ENCODE results near the gene NECTIN4.
A peak's percentile ranks its signal among the peaks of the same experiment; 100 is the strongest.

Gene NECTIN4

GRCh38 chr1:161082996-161083747 lies 6.2 kb downstream of the NECTIN4 start:
- peak overlapping the region; percentile 65 to 80 for H3K27ac ChIP-seq (ENCODE audit: low read depth in 2 of 2, low read length in 2 of 2)
- peak overlapping the region; percentile 14 to 38 for H3K9ac ChIP-seq (ENCODE audit: low read depth in 1 of 2, low read length in 2 of 2)
- H3K27me3 ChIP-seq (ENCODE audit: control insufficient read depth in 2 of 2, insufficient read depth in 2 of 2, low read length in 2 of 2), result no peaks in the 10 kb centered on the region
- H3K4me3 ChIP-seq (ENCODE audit: low read length in 2 of 2), result no peak overlapping the region
- no peaks in the 10 kb centered on the region for H3K9me3 ChIP-seq (ENCODE audit: control insufficient read depth in 2 of 2, low read length in 2 of 2)
- H3K36me3 ChIP-seq (ENCODE audit: control insufficient read depth in 2 of 2, insufficient read depth in 2 of 2, low read length in 2 of 2), result no peaks in the 10 kb centered on the region
- peaks cover 12 to 43% of the 10 kb centered on the region in 2 donors for H3K4me1 ChIP-seq (ENCODE audit: control insufficient read depth in 2 of 2, insufficient read depth in 2 of 2, low read length in 2 of 2)

- peaks cover 12 to 41% of the 10 kb centered on the region in 2 donors for H3K4me1 ChIP-seq (ENCODE audit: control insufficient read depth in 2 of 2, insufficient read depth in 2 of 2, low read length in 2 of 2)
- peak overlapping the region in 1 of 2 donors; percentile 80 for H3K27ac ChIP-seq (ENCODE audit: low read depth in 2 of 2, low read length in 2 of 2)
- H3K27me3 ChIP-seq (ENCODE audit: control insufficient read depth in 2 of 2, insufficient read depth in 2 of 2, low read length in 2 of 2), result no peaks in the 10 kb centered on the region
These were observed 6.9 kb downstream of the NECTIN4 start for GRCh38 chr1:161082483-161082882.

GRCh38 chr1:161081519-161081918 lies 7.8 kb downstream of the NECTIN4 start:
- Histone ChIP-seq H3K9me3 (ENCODE audit: control insufficient read depth in 2 of 2, low read length in 2 of 2) (no peaks in the 10 kb centered on the region), H3K36me3 (ENCODE audit: control insufficient read depth in 2 of 2, insufficient read depth in 2 of 2, low read length in 2 of 2) (no peaks in the 10 kb centered on the region), H3K27me3 (ENCODE audit: control insufficient read depth in 2 of 2, insufficient read depth in 2 of 2, low read length in 2 of 2) (no peaks in the 10 kb centered on the region)

More at GRCh38 chr1:161082483-161082882, 6.9 kb downstream of the NECTIN4 start:
- Histone ChIP-seq H3K9ac (ENCODE audit: low read depth in 1 of 2, low read length in 2 of 2) (no peak overlapping the region), H3K36me3 (ENCODE audit: control insufficient read depth in 2 of 2, insufficient read depth in 2 of 2, low read length in 2 of 2) (no peaks in the 10 kb centered on the region), H3K4me3 (ENCODE audit: low read length in 2 of 2) (no peak overlapping the region), H3K9me3 (ENCODE audit: control insufficient read depth in 2 of 2, low read length in 2 of 2) (no peaks in the 10 kb centered on the region)

DNA sequence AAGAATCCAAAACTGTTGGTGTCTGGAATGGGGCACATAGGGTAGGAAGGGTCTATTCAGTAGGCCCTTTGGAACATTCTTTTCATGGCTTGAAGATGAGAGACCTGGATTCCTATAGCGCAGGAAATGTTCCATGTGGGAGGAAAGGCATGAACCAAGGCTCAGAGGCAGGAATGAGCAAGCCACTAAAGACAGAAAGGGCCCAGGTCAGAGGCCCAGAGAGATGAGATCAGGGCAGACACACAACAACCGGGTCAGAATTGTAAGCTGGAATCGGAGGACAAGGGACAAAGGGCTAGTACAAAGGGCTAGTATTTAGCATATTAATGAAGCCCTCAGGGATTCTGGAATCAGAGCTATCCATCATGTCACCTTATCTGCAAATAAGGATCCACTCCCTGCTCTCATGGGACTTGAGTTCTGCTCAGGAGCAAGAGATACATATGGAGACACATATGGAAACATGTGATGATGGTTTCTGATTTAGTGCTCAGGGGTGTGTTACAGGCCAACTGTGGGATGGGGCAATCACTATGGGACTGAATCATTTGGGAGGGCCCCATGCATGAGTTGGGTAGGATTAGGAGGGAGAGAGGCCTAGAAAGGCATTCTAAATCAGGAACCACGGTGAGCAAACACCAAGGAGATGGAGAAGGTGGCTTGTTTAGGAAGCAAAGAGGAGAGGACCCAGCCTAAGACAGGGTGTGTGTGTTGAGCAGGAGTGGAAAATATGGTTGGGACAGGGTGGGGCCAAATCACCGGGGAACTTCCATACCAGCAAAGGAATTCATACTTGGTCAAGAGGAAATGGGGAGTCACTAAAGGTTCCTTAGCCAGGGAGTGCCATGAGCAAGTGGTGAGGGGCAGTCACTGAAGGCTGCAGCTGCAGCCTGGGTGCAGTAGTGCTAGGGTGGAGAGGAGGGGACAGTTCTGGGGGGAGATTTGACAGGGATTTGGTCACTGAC lies 8.6 kb downstream of the NECTIN4 start:
- Histone ChIP-seq H3K9me3 (ENCODE audit: control insufficient read depth in 2 of 2, low read length in 2 of 2) (no peaks in the 10 kb centered on the region), H3K27ac (ENCODE audit: low read depth in 2 of 2, low read length in 2 of 2) (no peak overlapping the region), H3K4me1 (ENCODE audit: control insufficient read depth in 2 of 2, insufficient read depth in 2 of 2, low read length in 2 of 2) (peaks cover 5 to 24% of the 10 kb centered on the region in 2 donors), H3K36me3 (ENCODE audit: control insufficient read depth in 2 of 2, insufficient read depth in 2 of 2, low read length in 2 of 2) (no peaks in the 10 kb centered on the region), H3K9ac (ENCODE audit: low read depth in 1 of 2, low read length in 2 of 2) (no peak overlapping the region), H3K27me3 (ENCODE audit: control insufficient read depth in 2 of 2, insufficient read depth in 2 of 2, low read length in 2 of 2) (no peaks in the 10 kb centered on the region), H3K4me3 (ENCODE audit: low read length in 2 of 2) (no peak overlapping the region)

More at GRCh38 chr1:161081519-161081918, 7.8 kb downstream of the NECTIN4 start:
- Histone ChIP-seq H3K27ac (ENCODE audit: low read depth in 2 of 2, low read length in 2 of 2) (no peak overlapping the region), H3K9ac (ENCODE audit: low read depth in 1 of 2, low read length in 2 of 2) (no peak overlapping the region), H3K4me1 (ENCODE audit: control insufficient read depth in 2 of 2, insufficient read depth in 2 of 2, low read length in 2 of 2) (peaks cover 10 to 32% of the 10 kb centered on the region in 2 donors), H3K4me3 (ENCODE audit: low read length in 2 of 2) (no peak overlapping the region)

DNA sequence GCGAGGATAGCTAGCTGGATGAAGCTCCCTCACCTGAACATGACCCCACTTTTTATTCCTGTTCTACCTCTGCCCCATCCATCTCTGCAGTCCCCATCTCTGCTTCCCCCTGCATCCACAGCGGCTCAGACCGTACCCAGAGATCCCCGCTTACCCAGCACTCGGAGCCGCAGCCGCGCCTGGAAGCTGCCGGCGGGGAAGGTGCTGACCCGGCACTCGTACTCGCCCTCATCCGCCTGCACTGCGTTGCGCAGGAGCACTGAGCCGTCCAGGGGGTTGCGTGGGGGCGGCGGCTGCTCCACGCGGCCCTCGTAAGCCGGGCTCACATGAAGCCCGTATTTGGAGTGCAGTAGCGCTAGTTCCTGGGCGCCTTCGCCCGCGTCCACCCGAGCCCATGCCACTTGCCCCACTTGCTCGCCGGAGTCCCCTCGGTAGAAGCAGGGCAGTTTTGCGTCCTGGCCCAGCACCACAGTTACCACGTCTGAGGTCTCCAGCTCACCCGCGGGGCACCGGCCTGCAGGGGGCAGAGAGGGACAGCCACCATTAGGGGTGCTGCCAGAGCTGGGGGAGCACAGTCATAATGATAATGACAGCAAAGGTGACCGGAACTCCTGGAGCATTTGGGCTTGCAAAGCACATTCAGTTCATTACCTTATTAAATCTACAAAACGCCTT lies 9.8 kb downstream of the NECTIN4 start:
- H3K9me3 ChIP-seq (ENCODE audit: control insufficient read depth in 2 of 2, low read length in 2 of 2), result no peaks in the 10 kb centered on the region
- peaks cover 5 to 23% of the 10 kb centered on the region in 2 donors for H3K4me1 ChIP-seq (ENCODE audit: control insufficient read depth in 2 of 2, insufficient read depth in 2 of 2, low read length in 2 of 2)
- H3K4me3 ChIP-seq (ENCODE audit: low read length in 2 of 2), result no peak overlapping the region
- H3K27me3 ChIP-seq (ENCODE audit: control insufficient read depth in 2 of 2, insufficient read depth in 2 of 2, low read length in 2 of 2), result no peaks in the 10 kb centered on the region
- H3K27ac ChIP-seq (ENCODE audit: low read depth in 2 of 2, low read length in 2 of 2), result no peak overlapping the region
- peaks cover 0 to 3% of the 10 kb centered on the region in 2 donors for H3K36me3 ChIP-seq (ENCODE audit: control insufficient read depth in 2 of 2, insufficient read depth in 2 of 2, low read length in 2 of 2)
- H3K9ac ChIP-seq (ENCODE audit: low read depth in 1 of 2, low read length in 2 of 2), result no peak overlapping the region

DNA sequence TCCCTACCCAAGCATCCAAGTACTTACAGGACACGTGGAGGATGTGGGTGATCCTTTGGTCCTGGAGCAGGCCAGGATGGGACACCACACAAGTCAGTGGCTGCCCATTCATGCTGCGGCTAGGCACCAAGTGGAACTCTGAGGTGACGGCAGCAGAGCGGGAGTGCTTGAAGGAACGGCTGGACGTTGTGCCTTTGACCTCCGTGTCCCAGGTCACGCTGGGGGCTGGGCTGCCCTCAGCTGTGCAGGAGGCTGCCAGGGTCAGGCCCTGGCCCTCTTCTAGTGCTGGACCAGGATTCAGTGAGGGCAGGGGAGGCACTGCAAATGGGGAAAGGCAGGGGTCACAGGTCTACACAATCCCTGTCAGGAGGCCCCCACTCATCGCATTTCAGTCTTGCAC lies 11.9 kb downstream of the NECTIN4 start:
- H3K9me3 ChIP-seq (ENCODE audit: control insufficient read depth in 2 of 2, low read length in 2 of 2), result no peaks in the 10 kb centered on the region
- H3K4me1 ChIP-seq (ENCODE audit: control insufficient read depth in 2 of 2, insufficient read depth in 2 of 2, low read length in 2 of 2), result peaks cover 0 to 3% of the 10 kb centered on the region in 2 donors
- H3K9ac ChIP-seq (ENCODE audit: low read depth in 1 of 2, low read length in 2 of 2), result no peak overlapping the region
- no peak overlapping the region for H3K4me3 ChIP-seq (ENCODE audit: low read length in 2 of 2)
- peaks cover 0 to 3% of the 10 kb centered on the region in 2 donors for H3K36me3 ChIP-seq (ENCODE audit: control insufficient read depth in 2 of 2, insufficient read depth in 2 of 2, low read length in 2 of 2)
- H3K27me3 ChIP-seq (ENCODE audit: control insufficient read depth in 2 of 2, insufficient read depth in 2 of 2, low read length in 2 of 2), result no peaks in the 10 kb centered on the region
- no peak overlapping the region for H3K27ac ChIP-seq (ENCODE audit: low read depth in 2 of 2, low read length in 2 of 2)

DNA sequence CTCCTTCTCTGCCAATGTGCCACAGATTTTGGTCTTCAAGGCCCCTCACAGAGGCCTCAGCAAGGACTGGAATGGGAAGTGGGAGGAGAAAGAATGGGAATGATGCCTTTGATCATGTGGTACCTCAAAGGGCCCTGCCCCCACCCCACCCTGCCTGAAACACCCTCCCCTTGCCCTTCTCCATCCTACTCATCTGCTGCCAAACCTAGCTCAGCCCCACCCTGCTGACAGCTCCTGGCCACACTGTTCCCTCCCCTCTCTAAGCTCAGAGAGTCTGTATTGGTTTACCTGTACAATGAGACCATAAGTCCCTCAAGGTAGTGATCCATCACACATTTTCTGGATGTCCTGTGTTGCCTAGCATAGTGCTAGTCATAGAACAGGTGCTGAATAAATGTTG lies 12.9 kb downstream of the NECTIN4 start:
- Histone ChIP-seq H3K4me1 (ENCODE audit: control insufficient read depth in 2 of 2, insufficient read depth in 2 of 2, low read length in 2 of 2) (peaks cover 0 to 3% of the 10 kb centered on the region in 2 donors), H3K9ac (ENCODE audit: low read depth in 1 of 2, low read length in 2 of 2) (no peak overlapping the region), H3K9me3 (ENCODE audit: control insufficient read depth in 2 of 2, low read length in 2 of 2) (no peaks in the 10 kb centered on the region), H3K4me3 (ENCODE audit: low read length in 2 of 2) (no peak overlapping the region), H3K27me3 (ENCODE audit: control insufficient read depth in 2 of 2, insufficient read depth in 2 of 2, low read length in 2 of 2) (no peaks in the 10 kb centered on the region), H3K36me3 (ENCODE audit: control insufficient read depth in 2 of 2, insufficient read depth in 2 of 2, low read length in 2 of 2) (peaks cover 0 to 3% of the 10 kb centered on the region in 2 donors), H3K27ac (ENCODE audit: low read depth in 2 of 2, low read length in 2 of 2) (no peak overlapping the region)

DNA sequence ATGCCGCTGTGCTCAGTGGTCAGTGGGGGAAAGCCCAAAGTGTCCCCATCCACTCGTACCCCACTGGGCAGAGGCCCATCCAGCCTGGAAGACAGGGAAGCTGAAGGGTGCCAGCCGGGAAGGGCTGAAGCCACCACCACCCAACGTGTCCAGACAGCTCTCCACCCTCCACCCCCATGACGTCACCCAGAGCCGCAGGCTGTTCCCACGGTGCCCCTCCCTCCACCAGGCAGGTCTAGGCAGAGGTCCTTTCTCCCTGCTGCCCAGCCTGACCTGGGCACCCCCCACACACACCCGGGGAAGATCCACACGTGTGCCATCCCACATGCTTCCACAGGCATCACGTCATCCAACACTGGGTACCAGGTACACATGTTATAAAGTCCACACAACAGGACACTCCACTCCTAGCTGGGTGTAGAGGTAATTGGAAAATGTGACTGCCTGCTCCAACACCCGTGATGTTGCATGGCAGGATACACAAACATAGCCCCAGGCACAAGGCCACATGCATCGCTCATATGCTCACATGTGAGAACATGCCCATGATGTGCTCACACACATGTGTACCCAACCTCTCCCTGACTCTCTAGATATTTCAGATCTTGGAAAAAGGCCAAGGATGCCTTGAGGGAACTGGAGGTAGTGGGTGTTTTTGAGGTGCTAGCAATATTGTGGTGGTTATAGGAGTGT lies 14.5 kb downstream of the NECTIN4 start:
- Histone ChIP-seq H3K27ac (ENCODE audit: low read depth in 2 of 2, low read length in 2 of 2) (no peak overlapping the region), H3K27me3 (ENCODE audit: control insufficient read depth in 2 of 2, insufficient read depth in 2 of 2, low read length in 2 of 2) (no peaks in the 10 kb centered on the region), H3K4me1 (ENCODE audit: control insufficient read depth in 2 of 2, insufficient read depth in 2 of 2, low read length in 2 of 2) (peaks cover 0 to 2% of the 10 kb centered on the region in 2 donors), H3K36me3 (ENCODE audit: control insufficient read depth in 2 of 2, insufficient read depth in 2 of 2, low read length in 2 of 2) (peaks cover 0 to 3% of the 10 kb centered on the region in 2 donors), H3K9me3 (ENCODE audit: control insufficient read depth in 2 of 2, low read length in 2 of 2) (no peaks in the 10 kb centered on the region), H3K4me3 (ENCODE audit: low read length in 2 of 2) (no peak overlapping the region), H3K9ac (ENCODE audit: low read depth in 1 of 2, low read length in 2 of 2) (no peak overlapping the region)

DNA sequence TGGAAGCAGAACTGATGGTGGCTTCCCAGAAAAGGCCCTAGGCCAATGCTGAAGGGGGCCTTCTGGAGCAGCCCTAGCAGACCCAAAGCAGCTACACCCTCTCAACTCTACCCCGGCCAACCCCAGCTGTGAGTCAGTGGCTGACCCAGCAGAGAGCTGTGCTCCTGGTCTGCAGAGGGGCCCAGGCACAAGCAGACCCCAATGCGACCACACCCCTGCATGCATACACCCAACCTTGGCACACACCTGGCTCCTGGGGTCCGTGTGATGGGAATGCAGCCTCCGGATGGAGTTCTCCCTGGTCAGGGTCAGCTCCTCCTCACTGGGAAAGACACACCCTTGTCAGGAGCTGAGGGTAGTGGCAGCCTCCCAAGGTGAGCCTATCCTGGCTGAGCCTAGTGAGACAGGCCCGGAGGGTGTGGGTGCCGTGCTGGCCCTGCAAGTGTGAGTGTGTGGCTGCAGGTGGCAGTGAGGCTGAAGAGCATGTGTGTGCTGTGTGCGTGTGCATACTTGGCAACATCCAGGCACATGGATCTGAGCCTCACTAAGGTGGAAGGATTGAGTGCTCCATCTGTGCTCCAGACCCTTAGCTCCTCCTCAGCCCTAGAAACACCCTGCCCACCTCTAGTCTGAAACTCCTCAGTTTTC lies 15.8 kb downstream of the NECTIN4 start:
- Histone ChIP-seq H3K4me1 (ENCODE audit: control insufficient read depth in 2 of 2, insufficient read depth in 2 of 2, low read length in 2 of 2) (peaks cover 1 to 2% of the 10 kb centered on the region in 2 donors), H3K4me3 (ENCODE audit: low read length in 2 of 2) (no peak overlapping the region), H3K9ac (ENCODE audit: low read depth in 1 of 2, low read length in 2 of 2) (no peak overlapping the region), H3K9me3 (ENCODE audit: control insufficient read depth in 2 of 2, low read length in 2 of 2) (no peaks in the 10 kb centered on the region), H3K27ac (ENCODE audit: low read depth in 2 of 2, low read length in 2 of 2) (no peak overlapping the region), H3K36me3 (ENCODE audit: control insufficient read depth in 2 of 2, insufficient read depth in 2 of 2, low read length in 2 of 2) (peaks cover 0 to 3% of the 10 kb centered on the region in 2 donors), H3K27me3 (ENCODE audit: control insufficient read depth in 2 of 2, insufficient read depth in 2 of 2, low read length in 2 of 2) (no peaks in the 10 kb centered on the region)
